Bronchial epithelial cell (primary cell): ENCODE results near the gene ASCC1. TPM values are rescaled to one million over a fixed set of nuclear protein-coding genes. Genes with fewer than 3 reads are reported as not detected.
"Not testable (repeated sequence)": the region's sequence is repeated elsewhere in the genome, so short reads cannot be mapped to it uniquely, and the experiment has no call there.

Experiments
- DNase-seq: peaks from one replicate; pipeline ENCODE4 v3.0.0-alpha.2; 2010; ENCODE audit warnings: low read depth
- FAIRE-seq: peaks from 2 replicates; lab custom pipeline; 2011; peaks lifted over from hg19 to GRCh38; lab: Jason Lieb, UNC
- H3K27me3 ChIP-seq: 2 replicates; pipeline ENCODE4 v1.5.1; 2011; ENCODE audit warnings: low read length; ENCODE audit not compliant: control insufficient read depth, insufficient read depth
- H3K36me3 ChIP-seq: 2 replicates; pipeline ENCODE4 v1.5.1; 2011; ENCODE audit warnings: low read length; ENCODE audit not compliant: control insufficient read depth, insufficient read depth
- H3K4me3 ChIP-seq: 2 replicates; pipeline ENCODE4 v1.5.1; 2011; ENCODE audit warnings: mild to moderate bottlenecking, low read depth, low read length, control low read depth
- CTCF ChIP-seq: IDR thresholded peaks from 2 replicates; pipeline ENCODE4 v1.5.1; 2011; ENCODE audit warnings: mild to moderate bottlenecking, moderate library complexity, low read length, control low read depth, inconsistent platforms; ENCODE audit not compliant: insufficient read depth, severe bottlenecking
- total RNA-seq: library from RNA; depleted of rRNA; stranded (reverse); fragments of >200 nt; gene quantifications from 2 replicates; pipeline ENCODE4 v1.2.1, GENCODE V29; 2014

Gene ASCC1
- total RNA-seq, 1 donor from 2014 or later = 22.4 TPM

GRCh38 chr10:72116372-72116771 is 99.7 kb downstream of the ASCC1 start:
- Histone ChIP-seq H3K4me3 (no peak overlapping the region), H3K36me3 (no peaks in the 10 kb centered on the region), H3K27me3 (no peaks in the 10 kb centered on the region)
- no peak for TF ChIP-seq CTCF
- FAIRE-seq (no peak), DNase-seq (no peak)

GRCh38 chr10:72114706-72115450 is 101.2 kb downstream of the ASCC1 start:
- FAIRE-seq = no peak
- no peak for TF ChIP-seq CTCF
- DNase-seq = no peak
- Histone ChIP-seq H3K36me3 (no peaks in the 10 kb centered on the region), H3K4me3 (no peak overlapping the region), H3K27me3 (no peaks in the 10 kb centered on the region)

GRCh38 chr10:72110673-72111401 is 105.2 kb downstream of the ASCC1 start:
- H3K4me3 ChIP-seq = no peak overlapping the region
- FAIRE-seq (no peak), DNase-seq (no peak)
- no peak for TF ChIP-seq CTCF
- no peaks in the 10 kb centered on the region for H3K27me3 ChIP-seq
- no peaks in the 10 kb centered on the region for H3K36me3 ChIP-seq

- Histone ChIP-seq H3K4me3 (no peak overlapping the region), H3K36me3 (no peaks in the 10 kb centered on the region), H3K27me3 (no peaks in the 10 kb centered on the region)
- TF ChIP-seq CTCF = no peak
- DNase-seq (no peak), FAIRE-seq (no peak)
Observed at GRCh38 chr10:72109636-72110157, 106.4 kb downstream of the ASCC1 start.

- FAIRE-seq (no peak), DNase-seq (peak; percentile 51)
- no peaks in the 10 kb centered on the region for H3K36me3 ChIP-seq
- no peaks in the 10 kb centered on the region for H3K27me3 ChIP-seq
- H3K4me3 ChIP-seq = no peak overlapping the region
- no peak for TF ChIP-seq CTCF
Observed at GRCh38 chr10:72108830-72109635, 107.0 kb downstream of the ASCC1 start.

GRCh38 chr10:72108004-72108370 is 108.1 kb downstream of the ASCC1 start:
- H3K27me3 ChIP-seq, FAIRE-seq, H3K4me3 ChIP-seq, H3K36me3 ChIP-seq, DNase-seq: not testable (repeated sequence)
